ENCODE measurements around the gene RASGRP3.
A peak's percentile ranks its signal among the peaks of the same experiment; 100 is the strongest.

Gene RASGRP3

DNA sequence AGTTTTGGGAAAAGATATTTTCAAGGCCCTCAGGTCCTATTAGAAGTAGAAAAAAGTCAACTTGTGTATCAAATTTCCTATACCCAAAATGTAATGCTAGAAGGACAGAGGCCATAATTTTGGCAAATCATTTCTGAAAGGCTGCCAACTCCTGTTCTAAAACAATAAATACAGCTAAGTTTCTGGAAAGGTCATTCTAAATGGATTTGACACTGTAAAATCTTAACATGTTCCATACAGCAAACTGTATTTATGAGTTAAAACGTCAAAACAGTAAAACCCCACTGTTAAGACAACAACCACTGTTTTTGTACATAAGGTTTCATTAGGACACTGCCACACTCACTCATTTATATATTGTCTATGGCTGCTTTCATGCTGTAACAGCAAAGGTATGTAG, 113.0 kb downstream of the RASGRP3 start:
- no peak for DNase-seq

DNA sequence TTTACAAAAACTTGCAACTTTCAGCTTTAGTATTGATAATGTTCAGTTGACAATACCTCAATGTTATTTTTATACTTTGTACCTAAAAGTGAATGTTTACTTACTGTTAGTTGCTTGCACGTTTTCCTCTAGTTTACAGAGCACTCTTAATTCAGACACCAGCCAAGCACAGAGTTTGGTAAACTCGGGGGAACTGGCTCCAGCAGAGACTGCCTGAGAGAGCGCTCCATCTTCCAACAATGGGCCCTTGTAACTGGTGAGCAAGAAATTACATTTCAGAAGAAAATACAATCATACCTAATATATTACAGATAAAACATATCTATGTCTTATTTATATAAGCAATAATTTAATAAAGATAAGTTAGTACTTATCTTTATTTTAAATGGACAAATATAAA, 118.9 kb downstream of the RASGRP3 start:
- DNase-seq: no peak

DNA sequence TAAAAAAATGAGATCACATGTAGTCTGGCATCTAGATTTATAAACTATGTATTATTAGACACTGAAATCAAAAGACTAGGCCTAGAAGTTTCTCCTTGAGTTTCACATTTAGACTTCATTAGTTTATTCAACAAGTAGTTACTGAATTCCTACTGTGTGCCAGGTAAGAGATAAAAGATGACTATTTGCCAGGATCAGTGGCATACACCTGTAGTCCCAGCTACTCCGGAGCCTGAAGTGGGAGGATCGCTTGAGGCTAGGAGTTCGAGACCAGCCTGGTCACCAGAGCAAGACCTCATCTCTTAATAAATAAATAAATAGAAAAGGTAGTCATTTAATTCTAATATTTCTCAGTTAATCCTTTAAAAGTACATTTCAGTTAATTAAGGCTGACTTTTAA, 120.6 kb downstream of the RASGRP3 start:
- no peak for DNase-seq

DNA sequence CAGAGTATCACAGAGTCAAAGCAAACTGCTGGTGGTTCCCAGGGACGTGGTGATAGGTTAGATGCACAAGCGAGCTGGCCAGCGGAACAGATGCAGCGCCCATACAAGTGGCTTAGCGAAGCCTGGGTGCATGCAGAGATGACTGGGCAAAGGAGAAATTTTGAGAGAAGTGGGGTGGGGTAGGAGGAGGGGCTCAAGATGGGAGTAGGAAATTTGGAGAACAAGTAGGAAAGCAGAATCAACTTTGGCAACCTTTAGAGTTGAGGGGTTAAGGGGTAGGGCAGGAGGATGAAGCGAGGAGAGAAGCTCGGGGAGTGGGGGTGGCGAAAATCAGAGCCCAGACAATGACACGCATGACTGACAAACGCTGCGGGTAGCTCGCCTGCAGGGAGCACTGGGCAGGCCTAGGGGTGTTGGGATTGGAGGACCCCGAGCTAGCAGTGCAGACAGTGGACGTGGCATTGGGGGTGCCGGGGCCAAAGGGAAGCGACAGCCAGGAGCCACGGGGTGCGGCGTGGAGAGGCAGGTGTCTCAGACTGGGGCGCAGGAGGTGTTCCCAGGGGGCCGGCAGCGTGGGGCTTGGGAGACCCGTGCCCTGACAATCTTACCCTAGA, 122.2 kb downstream of the RASGRP3 start:
- DNase-seq: no peak

GRCh38 chr2:33599175-33599942, 122.9 kb downstream of the RASGRP3 start, which contains the start of gene FAM98A:
TSS of gene FAM98A (minus strand) at chr2:33599299. CDS start at chr2:33599221, 78 bp downstream.
- DNase-seq: peak; percentile 87

DNA sequence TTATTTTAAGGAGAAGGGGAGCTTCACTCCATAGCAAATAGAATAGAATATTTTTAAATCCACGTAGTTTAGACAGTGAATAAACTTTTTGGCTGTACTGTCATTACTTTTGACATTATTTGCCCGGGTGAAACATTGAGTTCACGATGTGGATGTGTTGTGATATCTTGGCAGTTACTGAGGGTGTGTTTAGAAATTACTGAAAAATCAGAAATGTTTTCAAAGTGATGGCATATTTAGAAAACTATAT, 123.4 kb downstream of the RASGRP3 start:
- no peak for DNase-seq

DNA sequence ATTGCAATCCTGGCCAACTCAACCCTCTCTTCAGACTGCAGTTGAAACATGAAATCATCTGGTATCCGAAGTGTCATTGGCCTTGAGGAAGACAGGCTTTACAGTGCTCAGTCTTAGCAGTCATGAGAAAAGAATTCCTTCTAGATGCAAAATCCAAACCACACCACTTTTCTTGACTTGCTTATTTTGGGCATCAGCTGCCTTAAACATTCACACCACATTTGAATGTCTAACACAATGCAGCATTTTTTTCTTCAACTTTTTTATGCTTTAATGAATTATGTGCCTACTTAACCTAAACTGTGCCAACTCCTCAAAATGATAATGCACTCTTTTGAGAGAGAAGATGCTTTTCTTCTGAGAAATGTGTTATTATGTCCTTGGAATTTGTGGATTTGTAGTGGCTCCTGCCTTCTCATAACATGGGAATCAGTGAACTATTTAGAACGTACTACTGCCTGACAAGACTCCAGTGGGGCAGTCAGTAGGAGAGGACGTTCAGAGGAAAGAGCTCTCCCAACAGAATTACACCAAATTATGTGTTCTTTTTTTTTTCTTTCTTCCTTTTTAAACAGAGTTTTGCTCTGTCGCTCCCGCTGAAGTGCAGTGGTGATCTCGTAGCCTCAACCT, 125.9 kb downstream of the RASGRP3 start:
- no peak for DNase-seq

GRCh38 chr2:33603416-33603815, 127.0 kb downstream of the RASGRP3 start:
- no peak for DNase-seq

GRCh38 chr2:33605056-33605455, 128.6 kb downstream of the RASGRP3 start:
- no peak for DNase-seq

DNA sequence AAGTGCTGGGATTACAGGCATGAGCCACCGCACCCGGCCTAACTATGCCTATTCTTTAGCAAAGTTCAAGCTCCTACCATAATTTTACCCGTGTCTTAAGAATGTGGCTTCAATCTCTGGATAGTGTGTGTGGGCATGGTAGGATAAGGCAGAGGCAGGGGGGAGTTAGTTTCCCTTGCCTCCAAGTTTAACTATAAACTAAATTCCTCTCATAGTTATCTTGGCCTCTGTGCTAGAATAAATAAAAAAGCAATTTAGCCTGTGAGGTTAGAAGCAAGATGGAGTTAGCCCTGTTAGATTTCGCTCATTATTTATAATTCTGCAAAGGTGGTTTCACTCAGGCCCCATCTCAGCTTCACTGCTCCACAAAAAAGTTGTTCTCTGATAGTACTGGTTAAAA, 129.7 kb downstream of the RASGRP3 start:
- DNase-seq: no peak

- no peak for DNase-seq
These were observed 130.2 kb downstream of the RASGRP3 start for GRCh38 chr2:33606622-33607021.

- DNase-seq: no peak
These were observed 130.8 kb downstream of the RASGRP3 start for GRCh38 chr2:33607251-33607721.

DNA sequence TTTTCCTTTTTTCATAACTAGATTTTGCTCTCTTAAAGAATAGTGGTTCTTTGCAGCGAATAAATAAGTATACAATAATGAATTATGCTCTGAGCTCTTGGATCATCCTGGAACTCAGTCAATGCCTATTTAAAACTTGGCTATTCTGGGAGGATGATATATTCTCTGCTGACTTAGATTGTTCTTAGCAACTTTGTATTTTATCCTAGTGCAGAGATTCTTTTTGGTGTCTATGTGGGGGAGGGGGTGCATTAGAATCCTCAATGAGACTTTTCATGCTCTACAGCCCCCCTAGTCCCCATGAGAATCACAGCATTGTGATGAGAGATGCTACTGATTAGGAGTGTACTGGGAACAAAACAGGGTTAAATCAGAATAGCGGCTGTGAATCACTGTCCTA, 131.5 kb downstream of the RASGRP3 start:
- no peak for DNase-seq

GRCh38 chr2:33614190-33614589, 137.7 kb downstream of the RASGRP3 start:
- DNase-seq: no peak
